ENCODE results near the gene SPATA1. TPM values are rescaled to one million over a fixed set of nuclear protein-coding genes. Genes with fewer than 3 reads are reported as not detected.

The SPATA1 gene
- total and polyA plus RNA-seq, 9 of the 15 experiments (the other 6 are each of a cell fraction or from before 2014, with no cell fraction given) = 0.79 to 2.9 (median 1.5) TPM

DNA sequence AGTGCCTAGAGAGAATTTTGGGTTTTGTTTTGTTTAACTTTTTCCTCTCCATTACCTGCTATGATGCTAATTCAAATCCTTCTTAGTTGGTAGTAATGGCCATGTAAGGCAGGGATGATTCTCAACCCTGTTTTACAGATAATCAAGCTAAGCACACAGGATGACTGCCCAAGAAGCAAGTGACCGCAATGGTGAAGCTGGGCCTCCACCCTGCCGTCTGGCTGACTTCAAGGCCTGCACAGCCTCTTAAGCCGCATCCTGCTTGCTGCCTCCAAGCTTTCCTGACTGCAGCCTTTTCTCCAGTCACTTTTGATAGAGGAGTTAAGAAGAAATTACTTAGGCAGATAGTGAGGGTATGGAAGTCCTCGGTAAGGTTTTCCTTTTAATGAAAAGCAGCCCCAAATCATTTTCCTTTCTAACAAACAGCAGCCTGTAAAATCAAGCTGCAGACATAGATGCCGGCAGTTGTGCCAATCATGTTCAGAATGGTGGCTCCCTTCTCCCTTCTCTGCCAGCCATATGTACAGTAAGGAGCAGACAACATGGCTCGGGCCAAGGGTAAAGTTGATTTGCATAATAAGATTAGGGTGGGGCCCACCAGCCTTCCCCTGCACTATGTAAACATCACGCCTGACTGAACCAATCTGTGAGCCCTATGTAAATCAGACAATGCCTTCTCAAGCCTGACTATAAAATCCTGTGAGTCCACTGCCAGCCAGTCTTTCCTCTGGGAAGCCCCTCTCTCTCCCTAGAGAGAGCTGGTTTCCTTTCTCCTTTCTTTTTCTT is 76.8 kb downstream of the SPATA1 start (continued):
- TF ChIP-seq, protein P1, sequence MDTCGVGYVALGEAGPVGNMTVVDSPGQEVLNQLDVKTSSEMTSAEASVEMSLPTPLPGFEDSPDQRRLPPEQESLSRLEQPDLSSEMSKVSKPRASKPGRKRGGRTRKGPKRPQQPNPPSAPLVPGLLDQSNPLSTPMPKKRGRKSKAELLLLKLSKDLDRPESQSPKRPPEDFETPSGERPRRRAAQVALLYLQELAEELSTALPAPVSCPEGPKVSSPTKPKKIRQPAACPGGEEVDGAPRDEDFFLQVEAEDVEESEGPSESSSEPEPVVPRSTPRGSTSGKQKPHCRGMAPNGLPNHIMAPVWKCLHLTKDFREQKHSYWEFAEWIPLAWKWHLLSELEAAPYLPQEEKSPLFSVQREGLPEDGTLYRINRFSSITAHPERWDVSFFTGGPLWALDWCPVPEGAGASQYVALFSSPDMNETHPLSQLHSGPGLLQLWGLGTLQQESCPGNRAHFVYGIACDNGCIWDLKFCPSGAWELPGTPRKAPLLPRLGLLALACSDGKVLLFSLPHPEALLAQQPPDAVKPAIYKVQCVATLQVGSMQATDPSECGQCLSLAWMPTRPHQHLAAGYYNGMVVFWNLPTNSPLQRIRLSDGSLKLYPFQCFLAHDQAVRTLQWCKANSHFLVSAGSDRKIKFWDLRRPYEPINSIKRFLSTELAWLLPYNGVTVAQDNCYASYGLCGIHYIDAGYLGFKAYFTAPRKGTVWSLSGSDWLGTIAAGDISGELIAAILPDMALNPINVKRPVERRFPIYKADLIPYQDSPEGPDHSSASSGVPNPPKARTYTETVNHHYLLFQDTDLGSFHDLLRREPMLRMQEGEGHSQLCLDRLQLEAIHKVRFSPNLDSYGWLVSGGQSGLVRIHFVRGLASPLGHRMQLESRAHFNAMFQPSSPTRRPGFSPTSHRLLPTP (IDR thresholded peaks at IDR 0.05; ENCODE audit: borderline replicate concordance, extremely low read depth, insufficient read length) = no peak
- TF ChIP-seq, protein P2, sequence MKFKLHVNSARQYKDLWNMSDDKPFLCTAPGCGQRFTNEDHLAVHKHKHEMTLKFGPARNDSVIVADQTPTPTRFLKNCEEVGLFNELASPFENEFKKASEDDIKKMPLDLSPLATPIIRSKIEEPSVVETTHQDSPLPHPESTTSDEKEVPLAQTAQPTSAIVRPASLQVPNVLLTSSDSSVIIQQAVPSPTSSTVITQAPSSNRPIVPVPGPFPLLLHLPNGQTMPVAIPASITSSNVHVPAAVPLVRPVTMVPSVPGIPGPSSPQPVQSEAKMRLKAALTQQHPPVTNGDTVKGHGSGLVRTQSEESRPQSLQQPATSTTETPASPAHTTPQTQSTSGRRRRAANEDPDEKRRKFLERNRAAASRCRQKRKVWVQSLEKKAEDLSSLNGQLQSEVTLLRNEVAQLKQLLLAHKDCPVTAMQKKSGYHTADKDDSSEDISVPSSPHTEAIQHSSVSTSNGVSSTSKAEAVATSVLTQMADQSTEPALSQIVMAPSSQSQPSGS (CRISPR knock-in tag; IDR thresholded peaks at IDR 0.05) = no peak
- no peak for TF ChIP-seq SMARCE1 (IDR thresholded peaks at IDR 0.05)
- no peak for TF ChIP-seq ZNF253 (CRISPR knock-in tag; conservative IDR thresholded peaks at IDR 0.05)
- no peak for TF ChIP-seq TSC22D4 (tag; IDR thresholded peaks at IDR 0.05)
- no peak for TF ChIP-seq ADNP (tag; IDR thresholded peaks at IDR 0.05)
- TF ChIP-seq ZKSCAN8 (CRISPR knock-in tag; IDR thresholded peaks at IDR 0.05) = no peak
- no peak for TF ChIP-seq POLR2AphosphoS2 (IDR thresholded peaks at IDR 0.05; ENCODE audit: low read length)
- TF ChIP-seq FOXP1 (CRISPR knock-in tag; IDR thresholded peaks at IDR 0.05) = no peak
- no peak for TF ChIP-seq RB1 (IDR thresholded peaks at IDR 0.05; ENCODE audit: low read depth)
- TF ChIP-seq NFATC3 (IDR thresholded peaks at IDR 0.05) = no peak; the same call in 1 of the 2 replicates
- no peak for TF ChIP-seq ZBTB8A (IDR thresholded peaks at IDR 0.05; ENCODE audit: partially characterized antibody)
- peak; percentile 47; the same call in 1 of the 2 replicates for TF ChIP-seq POLR2H (tag; IDR thresholded peaks at IDR 0.05; ENCODE audit: low read depth)
- peak; percentile 55 for TF ChIP-seq SUPT5H (IDR thresholded peaks at IDR 0.05)
- TF ChIP-seq, protein P3, sequence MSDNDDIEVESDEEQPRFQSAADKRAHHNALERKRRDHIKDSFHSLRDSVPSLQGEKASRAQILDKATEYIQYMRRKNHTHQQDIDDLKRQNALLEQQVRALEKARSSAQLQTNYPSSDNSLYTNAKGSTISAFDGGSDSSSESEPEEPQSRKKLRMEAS (CRISPR knock-in tag; IDR thresholded peaks at IDR 0.05) = peak; percentile 52; the same call in 1 of the 2 replicates
- no peak for TF ChIP-seq SAFB2 (IDR thresholded peaks at IDR 0.05; ENCODE audit: borderline replicate concordance, low read depth, low read length, severe bottlenecking)
- TF ChIP-seq ELF1 (tag; IDR thresholded peaks at IDR 0.05) = no peak
- no peak for TF ChIP-seq TBL1XR1 (IDR thresholded peaks at IDR 0.05; ENCODE audit: low read length in 2 of 2)
- TF ChIP-seq RFX7 (CRISPR knock-in tag; IDR thresholded peaks at IDR 0.05) = no peak
- no peak for TF ChIP-seq PML (IDR thresholded peaks at IDR 0.05; ENCODE audit: low read length)
- TF ChIP-seq KDM5B (IDR thresholded peaks at IDR 0.05; ENCODE audit: insufficient replicate concordance, low read depth, low read length) = no peak
- TF ChIP-seq STAG1 (CRISPR knock-in tag; IDR thresholded peaks at IDR 0.05; ENCODE audit: borderline replicate concordance) = no peak
- peak; percentile 72 for TF ChIP-seq POLR2A (conservative IDR thresholded peaks at IDR 0.05)
- TF ChIP-seq, protein P4, sequence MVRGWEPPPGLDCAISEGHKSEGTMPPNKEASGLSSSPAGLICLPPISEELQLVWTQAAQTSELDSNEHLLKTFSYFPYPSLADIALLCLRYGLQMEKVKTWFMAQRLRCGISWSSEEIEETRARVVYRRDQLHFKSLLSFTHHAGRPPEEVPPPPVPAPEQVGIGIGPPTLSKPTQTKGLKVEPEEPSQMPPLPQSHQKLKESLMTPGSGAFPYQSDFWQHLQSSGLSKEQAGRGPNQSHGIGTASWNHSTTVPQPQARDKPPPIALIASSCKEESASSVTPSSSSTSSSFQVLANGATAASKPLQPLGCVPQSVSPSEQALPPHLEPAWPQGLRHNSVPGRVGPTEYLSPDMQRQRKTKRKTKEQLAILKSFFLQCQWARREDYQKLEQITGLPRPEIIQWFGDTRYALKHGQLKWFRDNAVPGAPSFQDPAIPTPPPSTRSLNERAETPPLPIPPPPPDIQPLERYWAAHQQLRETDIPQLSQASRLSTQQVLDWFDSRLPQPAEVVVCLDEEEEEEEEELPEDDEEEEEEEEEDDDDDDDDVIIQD (CRISPR knock-in tag; IDR thresholded peaks at IDR 0.05) = no peak
- TF ChIP-seq HLTF (IDR thresholded peaks at IDR 0.05) = no peak
